T-helper 22 cell (primary cell): ENCODE results near the gene DNAJA3.

ENCODE experiments used
- DNase-seq: peaks from one replicate; pipeline ENCODE4 v3.0.0-alpha.2; 2020; ENCODE audit warnings: low read depth

Gene DNAJA3

DNA sequence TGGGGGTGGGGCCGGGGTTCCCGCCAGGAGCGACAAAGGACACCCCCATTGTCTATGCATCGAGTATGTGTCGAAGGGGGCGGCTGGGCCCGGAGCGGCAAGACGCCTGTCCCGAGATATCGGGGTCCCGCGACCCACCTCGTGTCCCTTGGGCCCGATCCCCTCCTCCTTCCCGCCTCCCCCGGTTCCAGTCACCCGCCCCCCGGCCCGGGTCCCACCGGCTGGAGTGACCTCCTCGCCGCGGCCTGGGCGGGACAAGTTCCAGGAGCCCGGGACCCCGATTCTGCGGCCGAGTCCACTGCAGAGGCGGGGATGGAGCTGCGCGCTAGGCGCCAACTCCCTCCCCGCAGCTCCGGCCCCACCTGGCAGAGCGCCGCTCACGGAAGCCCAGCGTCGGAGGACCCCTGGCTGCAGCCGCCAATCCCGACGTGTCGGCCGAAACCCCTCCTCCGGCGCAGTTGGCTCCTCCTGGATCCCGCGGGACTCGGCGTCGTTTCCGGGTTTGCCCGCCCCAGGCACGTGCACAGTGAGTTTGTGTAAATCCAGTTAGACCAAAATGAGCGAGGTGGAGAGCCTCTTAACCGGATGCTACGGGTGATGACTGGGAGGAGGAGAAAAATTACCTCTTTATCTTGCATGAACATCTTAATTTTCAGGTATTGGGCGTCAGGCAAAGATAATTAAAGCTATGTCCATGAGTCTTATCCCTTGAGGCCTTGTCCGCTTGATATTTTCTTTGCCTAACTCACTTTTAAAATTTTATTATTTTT is 48.7 kb downstream of the DNAJA3 start, which contains the start of gene NMRAL1:
NMRAL1 (minus strand) TSS at position 434 of the 770 bp plus-strand sequence. CDS start 493 bp downstream, outside the sequence.
- DNase-seq, result peak; percentile 89

- DNase-seq, result peak; percentile 83
Observed at GRCh38 chr16:4475880-4476788, 50.5 kb downstream of the DNAJA3 start, which contains the start of gene HMOX2. TSS of gene HMOX2 (plus strand) at chr16:4476398. CDS start at chr16:4505525, 29,127 bp downstream.

GRCh38 chr16:4477966-4478365 is 52.3 kb downstream of the DNAJA3 start:
- no peak for DNase-seq

DNA sequence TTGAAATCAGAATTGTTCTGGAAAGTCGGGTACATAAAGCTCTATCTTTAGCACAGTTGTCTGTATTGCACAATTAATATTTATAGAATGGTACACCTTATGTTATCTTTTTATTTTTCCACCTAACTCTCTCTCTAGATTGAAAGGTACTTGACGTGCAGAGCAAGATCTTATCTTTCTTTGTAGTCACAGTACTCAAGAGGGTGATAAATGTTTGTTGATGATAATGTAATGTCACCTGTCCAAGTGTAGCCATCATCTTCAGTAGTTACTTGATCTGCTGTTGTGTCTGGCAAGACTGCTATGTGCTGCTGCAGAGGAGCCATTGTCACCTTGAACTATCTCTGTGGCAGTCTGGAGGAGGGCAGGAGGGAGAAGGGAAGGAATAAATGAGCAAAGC is 55.9 kb downstream of the DNAJA3 start:
- DNase-seq, result no peak

DNA sequence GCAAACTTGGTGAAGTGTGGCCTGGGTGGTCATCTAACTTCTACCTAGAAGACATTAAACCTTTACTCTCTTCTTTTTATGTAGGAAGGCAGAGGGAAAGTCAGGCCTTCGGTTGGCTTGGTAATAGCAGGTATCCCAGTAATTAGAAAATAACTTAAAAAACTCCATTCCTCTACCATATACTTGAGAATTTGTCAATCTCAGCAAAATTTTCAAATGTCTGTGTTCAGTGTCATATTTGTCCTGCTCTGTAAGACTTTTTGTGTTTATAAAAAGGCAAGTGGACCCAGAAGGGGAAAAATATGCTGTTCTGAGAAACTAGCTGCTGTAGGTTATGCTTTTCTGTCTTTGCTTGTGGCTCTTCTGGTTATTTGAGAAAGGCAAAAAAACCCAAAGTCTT is 56.3 kb downstream of the DNAJA3 start:
- DNase-seq, result no peak

DNA sequence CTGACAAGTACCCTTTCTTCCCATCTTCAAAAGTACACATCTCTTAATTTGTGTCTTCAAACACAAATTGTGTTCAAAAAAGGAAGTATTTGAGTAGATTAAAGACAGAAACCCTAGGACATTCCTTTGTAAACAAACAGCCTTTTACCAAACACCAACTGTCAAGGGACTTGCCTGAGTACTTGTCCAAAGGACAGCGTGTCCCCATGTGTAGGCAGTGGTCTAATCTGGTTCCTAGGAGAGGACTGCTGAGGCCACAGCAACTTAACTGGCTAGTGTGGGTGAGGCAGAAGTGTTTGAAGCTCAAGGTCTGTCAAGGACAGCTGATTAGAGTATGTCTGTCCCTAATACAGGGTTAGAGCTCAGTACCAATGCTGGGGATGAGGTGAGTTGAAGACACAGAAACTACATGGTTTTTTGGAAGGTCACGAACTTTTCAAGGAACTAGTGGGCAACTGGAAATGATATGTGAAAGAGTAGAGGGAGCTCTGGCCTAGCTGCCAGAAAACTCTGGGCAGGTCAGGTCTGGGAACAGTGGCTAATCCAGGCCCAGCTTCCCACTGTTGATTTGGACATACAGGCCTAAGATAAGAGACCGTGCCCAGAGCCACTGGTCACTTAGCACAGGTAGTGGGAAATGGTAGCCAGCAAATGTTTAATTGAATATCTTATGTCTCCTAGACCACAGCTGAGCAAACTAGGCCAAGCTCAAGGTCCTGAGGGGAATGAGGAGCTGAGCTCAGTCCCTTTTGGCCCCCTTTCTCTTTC is 60.6 kb downstream of the DNAJA3 start:
- DNase-seq, result no peak

- DNase-seq, result no peak
Observed at GRCh38 chr16:4487955-4488498, 62.4 kb downstream of the DNAJA3 start.

- peak; percentile 9 for DNase-seq
Observed at GRCh38 chr16:4488499-4488967, 62.9 kb downstream of the DNAJA3 start.

GRCh38 chr16:4489030-4489429 is 63.4 kb downstream of the DNAJA3 start:
- DNase-seq, result no peak

DNA sequence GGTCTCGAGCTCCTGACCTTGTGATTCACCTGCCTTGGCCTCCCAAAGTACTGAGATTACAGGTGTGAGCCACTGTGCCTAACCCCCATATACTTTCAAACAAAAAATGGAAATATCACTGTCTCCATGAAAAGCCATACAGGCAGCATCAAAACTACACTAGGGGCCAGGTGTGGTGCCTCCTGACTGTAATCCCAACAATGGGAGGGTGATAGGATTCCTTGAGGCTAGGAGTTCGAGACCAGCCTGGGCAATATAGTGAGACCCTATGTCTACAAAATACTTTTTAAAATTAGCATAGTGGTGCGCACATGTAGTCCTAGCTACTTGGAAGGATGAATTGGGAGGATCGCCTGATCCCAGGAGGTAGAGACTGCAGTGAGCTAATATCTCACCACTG is 66.2 kb downstream of the DNAJA3 start:
- DNase-seq, result no peak

DNA sequence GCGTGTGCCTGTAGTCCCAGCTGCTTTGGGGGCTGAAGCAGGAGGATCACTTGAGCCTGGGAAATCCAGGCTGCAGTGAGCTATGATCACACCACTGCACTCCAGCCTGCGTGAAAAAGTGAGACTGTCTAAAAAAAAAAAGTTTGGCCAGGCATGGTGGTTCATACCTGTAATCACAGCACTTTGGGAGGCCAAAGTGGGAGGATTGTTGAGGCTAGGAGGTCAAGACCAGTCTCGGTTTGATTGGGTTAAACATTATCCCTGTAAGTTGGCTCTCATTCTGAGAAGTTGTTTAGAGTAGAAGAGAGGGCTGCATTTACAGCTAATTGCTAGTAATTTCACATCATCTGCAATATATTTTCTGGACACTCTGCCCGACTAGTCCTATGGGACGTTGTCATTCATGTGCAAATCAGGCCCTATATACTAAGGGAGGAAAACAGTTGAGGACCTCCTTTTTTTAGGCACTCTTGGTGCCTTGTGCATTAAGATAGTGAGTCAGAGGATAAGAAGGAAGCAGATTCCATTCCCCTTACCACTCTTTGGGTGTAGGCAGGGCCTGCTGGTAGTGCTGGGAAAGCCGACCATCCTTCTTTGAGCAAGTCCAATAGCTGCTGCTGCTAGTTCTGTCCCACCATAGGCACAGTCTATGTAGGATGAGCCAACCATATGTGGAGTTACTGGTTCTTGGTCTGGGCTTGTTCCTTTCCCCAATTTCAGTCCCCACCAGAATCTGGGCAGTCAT is 69.2 kb downstream of the DNAJA3 start:
- no peak for DNase-seq

GRCh38 chr16:4495766-4496165 is 70.1 kb downstream of the DNAJA3 start:
- DNase-seq, result no peak

- DNase-seq, result no peak
Observed at GRCh38 chr16:4496305-4496704, 70.6 kb downstream of the DNAJA3 start.

- no peak for DNase-seq
Observed at GRCh38 chr16:4498546-4499195, 73.0 kb downstream of the DNAJA3 start.

DNA sequence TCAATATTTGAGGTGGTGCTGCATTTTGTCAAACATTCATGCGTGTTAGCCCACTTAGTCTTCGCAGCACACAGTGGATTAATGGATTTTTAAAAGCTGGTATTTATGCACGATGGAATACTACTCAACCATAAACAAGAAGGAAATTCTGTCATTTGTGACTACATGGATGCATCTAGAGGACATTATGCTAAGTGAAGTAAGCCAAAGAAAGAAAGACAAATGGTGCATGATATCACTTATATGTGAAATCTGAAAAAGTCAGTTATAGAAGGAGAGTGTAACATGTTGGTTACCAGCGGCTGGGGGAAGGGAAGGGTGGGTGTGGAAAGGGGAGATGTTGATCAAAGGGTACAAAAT is 73.5 kb downstream of the DNAJA3 start:
- DNase-seq, result no peak

- DNase-seq, result no peak
Observed at GRCh38 chr16:4500272-4500671, 74.6 kb downstream of the DNAJA3 start.

- DNase-seq, result no peak
Observed at GRCh38 chr16:4501071-4501478, 75.4 kb downstream of the DNAJA3 start.

DNA sequence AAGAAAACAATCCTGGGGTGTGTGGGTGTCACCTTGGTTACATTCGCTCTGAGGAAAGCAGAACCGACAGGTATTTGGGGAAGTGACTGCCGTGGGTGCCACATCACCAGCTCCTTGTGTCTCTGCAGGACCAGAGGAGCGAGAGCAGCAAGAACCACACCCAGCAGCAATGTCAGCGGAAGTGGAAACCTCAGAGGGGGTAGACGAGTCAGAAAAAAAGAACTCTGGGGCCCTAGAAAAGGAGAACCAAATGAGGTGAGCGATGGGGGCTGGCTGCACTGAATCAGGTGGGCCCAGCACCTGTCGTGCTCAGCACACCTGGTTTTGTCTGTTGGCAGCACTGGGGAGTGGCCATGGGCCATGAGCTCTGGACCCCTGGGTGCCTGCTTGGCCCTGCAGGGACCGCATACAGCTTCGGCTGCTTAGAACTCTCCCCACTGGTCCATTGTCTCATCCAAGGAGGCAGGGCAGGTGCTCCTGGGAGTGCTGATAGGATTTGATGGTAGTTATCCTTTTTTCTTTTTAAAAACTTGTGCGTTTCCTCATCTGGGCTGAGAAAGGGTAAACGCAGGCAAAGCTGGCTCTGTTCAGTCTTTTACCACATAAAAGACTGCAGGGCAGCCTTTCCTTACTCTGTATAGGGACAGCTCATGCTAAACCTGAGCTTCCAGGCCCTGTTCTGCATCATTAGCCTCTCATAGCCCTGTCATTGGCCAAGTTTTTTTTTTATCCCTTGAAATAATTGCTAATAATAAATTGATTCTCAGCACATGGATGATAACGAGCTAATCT is 79.9 kb downstream of the DNAJA3 start:
- DNase-seq, result peak; percentile 77
